GM12891 (cell line): ENCODE results near the gene OR5L1.

Experiments used
- POLR2A ChIP-seq: IDR thresholded peaks from 2 replicates; pipeline ENCODE4 v1.6.1; 2011; ENCODE audit warnings: low read depth, low read length, control low read depth
- POLR2AphosphoS5 ChIP-seq: IDR thresholded peaks from 2 replicates; pipeline ENCODE4 v1.6.1; 2011; ENCODE audit warnings: low read depth, low read length, control low read depth
- TAF1 ChIP-seq: IDR thresholded peaks from 2 replicates; pipeline ENCODE4 v1.6.1; 2011; ENCODE audit warnings: low read depth, low read length, control low read depth

DNA sequence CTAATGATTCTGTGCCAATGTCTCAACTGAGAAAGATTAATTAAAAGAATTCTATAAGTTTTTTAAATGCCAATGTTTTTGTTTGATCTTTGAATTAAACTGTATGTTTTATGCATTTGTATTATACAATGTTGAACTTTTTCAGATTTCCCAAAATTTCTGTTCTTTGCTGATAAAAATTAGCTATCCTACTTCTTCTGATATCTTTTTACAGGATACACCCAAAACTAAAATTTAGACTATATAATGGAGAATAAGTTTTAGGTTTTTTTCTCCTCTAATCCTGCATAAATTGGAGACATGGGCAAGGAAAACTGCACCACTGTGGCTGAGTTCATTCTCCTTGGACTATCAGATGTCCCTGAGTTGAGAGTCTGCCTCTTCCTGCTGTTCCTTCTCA is 15.8 kb downstream of the OR5L1 start, which contains the start of gene OR5L2:
- no peak for TF ChIP-seq POLR2A
- TF ChIP-seq POLR2AphosphoS5: no peak
- TF ChIP-seq TAF1: no peak
